ENCODE data around the gene GALNT9.
"Not testable (repeated sequence)": the region's sequence is repeated elsewhere in the genome, so short reads cannot be mapped to it uniquely, and the experiment has no call there.

Gene GALNT9

DNA sequence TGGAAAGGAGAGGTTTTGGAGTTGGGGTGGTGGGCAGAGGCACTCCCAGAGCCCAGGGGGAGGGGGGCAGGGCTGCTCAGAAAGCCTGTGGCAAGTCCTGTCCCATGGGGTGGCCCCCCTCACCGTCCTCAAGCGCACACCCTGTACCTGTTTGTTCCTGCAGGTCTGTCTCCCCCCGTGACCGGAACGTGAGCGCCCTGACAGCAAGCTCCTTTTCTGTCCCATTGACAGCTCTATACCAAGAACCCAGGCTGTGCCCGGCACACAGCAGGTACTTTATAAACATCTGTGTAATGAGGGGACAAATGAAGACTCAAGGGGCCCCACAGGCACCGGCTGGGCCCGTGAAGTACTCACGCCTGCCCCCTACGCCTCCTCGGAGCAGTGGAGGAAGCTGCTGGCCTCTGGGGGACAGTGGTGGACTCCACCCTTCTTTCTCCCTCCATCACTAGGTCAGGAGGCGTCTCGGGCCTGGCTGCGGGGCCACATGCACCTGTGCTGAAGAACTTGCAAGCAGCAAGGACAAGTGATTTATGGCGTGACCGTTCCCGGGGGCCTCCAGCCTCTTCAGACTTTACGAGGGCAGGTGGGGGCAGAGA is 65.8 kb downstream of the GALNT9 start:
- no peak for FAIRE-seq

DNA sequence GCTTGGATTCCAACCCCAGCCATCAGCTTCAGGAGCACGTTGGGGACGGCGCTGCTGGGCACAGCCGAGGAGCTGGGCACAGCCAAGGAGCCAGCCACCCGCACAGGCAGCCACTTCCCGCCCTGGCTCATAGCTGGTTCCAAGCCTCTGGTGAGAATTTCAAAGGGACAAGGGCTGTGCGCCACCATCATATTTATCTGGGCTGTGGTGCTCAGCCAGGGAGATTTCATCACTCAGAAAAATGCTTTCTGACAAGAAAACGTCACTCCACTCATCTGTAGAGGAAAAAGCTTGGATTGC is 66.4 kb downstream of the GALNT9 start:
- FAIRE-seq: no peak

DNA sequence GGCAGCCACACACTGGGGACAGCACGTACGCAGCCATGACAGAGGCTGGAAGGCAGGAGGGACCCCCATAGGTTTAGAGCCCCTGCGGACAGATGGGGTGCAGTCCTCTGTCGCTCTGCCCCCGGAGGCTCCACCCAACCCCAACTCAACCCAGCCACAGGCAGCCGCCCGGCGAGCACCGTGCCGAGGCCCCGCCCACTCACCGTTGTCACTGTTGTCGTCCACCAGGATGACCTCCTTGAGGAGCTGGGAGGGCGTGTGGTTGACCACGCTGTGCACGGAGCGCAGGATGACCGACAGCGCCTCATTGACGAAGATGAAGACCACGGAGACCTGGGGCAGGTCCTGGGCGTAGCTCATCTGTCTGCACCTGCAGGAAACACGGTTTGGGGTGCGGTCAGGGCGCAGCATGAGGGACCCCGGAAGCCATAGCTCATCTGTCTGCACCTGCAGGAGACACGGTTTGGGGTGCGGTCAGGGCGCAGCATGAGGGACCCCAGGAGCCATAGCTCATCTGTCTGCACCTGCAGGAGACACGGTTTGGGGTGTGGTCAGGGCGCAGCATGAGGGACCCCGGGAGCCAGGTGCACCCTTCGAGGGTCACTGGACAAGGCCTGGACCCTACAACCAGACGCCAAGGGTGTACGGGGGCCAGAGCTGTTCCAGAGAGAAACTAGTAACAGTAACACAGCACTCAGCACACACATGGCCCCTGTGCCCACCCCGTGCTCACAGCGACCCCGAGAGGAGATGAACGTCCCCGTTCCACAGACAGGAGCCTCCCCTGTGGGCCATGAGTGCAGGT is 66.9 kb downstream of the GALNT9 start:
- FAIRE-seq: no peak

DNA sequence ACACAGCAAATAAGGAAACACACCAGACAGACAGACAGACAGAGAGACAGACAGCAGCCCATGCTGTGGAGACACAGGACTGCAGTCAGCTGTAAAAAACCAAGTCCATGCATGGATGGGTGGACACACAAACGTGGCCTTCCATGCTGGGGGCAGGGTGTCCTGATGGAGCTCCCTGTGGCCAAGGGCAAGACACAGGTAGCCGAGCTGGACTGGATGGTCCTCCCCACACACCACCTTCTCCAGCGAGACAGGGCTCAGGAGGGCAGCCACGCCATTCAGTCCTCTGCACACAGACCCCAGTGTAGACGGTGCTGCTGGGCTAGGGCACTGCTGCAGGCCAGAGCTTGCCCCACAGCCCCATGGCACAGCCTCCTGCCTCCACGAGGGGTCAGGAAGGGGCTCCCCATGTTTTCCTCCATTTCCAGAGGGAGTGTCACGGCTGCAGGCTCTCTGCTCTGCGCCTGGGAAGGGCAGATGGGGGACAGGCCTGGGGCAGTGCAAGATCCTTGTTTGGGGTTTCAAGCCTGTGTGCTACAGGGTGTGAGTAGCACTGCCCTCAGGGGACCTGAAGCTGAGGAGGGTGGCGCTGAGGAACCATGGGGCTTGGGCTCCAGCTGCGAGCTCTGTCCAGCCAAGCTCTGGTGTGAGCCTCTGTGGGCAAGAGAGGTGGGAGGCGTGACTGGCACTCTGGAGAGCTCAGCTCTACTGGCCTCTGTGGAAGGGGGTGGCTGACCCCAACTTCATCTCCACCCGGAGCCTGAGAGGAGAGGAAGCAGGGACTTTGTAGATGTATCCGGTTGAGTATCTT is 67.9 kb downstream of the GALNT9 start:
- no peak for FAIRE-seq

GRCh38 chr12:132260721-132261120 is 68.7 kb downstream of the GALNT9 start:
- no peak for FAIRE-seq

DNA sequence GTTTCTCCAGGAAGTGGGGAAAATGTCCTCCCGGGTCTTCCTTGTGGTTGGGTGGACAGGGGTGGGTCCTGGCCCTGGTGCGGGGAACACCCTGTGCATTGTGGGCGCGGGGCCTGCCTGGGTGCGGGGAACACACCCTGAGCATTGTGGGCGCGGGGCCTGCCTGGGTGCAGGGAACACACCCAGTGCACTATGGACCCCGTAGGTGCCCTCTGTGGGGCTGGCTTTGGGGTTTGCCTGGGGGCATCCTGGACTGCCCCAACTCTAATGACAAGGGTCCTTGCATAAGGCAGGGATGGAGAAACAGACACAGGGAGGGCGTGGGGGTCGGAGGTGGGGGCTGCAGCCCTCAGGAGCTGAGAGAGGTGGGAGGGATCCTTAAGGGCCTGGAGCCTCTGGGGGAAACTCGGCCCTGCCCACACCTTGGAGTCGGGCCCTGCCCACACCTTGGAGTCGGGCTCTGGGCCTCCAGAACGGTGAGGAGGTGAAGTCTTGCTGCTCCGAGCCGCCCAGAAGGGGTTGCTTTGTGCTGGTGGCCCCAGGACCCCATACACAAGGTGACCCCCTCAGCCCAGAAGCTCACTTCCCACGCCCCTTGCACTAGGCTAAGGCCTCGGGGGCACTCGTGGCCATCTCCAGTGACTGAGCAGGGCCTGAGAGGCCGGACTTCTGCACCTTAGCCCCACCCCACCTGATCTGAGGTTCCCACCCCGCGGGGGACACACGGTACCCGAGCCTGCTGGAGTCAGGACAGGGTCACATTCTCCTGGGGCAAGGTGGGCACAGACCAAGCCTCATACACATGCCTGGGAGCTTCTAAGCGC is 69.3 kb downstream of the GALNT9 start:
- FAIRE-seq: no peak

DNA sequence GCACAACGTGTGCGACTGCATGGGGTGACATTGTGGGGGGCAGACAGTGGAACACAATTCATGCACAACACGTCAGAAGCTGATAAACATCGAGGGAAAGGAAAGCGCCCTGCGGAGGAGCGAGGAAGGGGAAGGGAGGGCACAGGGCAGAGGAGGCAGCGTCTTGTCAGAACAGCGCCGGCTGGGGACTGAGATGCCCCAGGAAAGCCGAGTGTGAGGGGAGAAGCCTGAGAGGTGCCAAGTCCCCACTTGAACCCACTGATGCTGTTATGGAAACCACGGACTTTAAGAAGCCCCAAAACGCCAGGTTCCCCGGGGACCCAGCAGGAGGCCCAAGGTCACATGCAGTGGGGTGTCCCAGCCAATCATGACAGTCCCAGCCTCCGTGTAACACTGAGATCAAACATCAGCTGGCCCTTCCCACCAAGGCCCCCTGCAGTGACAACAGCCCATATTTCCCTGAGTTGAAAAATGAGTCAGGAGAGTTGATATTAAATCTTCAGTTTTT is 70.0 kb downstream of the GALNT9 start:
- FAIRE-seq: no peak

- no peak for FAIRE-seq
Measured at GRCh38 chr12:132258543-132258942, 70.8 kb downstream of the GALNT9 start.

GRCh38 chr12:132257955-132258490 is 71.4 kb downstream of the GALNT9 start:
- no peak for FAIRE-seq

DNA sequence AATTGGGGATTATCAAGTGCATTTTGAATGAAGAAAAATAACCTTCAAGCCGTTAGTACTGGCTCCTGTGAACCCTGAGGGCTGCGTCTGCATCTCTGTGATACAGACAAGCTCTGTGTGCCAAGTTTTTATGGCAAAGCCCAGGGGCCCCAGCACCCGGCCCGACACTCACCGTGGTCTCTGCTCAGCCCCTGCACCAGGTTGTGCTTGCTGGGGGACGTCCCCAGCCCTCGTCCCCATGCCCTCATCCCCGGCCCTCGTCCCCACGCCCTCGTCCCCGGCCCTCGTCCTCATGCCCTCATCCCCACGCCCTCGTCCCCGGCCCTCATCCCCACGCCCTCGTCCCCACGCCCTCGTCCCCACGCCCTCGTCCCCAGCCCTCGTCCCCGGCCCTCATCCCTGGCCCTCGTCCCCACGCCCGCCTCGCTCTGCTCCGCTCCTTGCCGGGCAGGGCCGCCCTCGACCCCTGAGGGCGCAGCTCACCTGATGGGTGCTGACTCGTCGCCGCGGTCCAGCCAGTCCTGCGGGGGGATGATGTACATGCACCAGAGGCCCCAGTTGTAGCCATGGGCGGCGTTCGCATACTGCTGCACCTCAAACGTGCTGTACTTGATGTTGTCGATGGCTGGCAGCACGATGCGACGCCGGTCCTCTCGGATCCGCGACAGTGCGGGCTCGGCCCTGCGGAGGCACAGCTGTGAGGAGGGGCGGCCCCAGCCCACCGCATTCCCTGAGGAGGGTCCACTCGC is 72.0 kb downstream of the GALNT9 start:
- no peak for FAIRE-seq

DNA sequence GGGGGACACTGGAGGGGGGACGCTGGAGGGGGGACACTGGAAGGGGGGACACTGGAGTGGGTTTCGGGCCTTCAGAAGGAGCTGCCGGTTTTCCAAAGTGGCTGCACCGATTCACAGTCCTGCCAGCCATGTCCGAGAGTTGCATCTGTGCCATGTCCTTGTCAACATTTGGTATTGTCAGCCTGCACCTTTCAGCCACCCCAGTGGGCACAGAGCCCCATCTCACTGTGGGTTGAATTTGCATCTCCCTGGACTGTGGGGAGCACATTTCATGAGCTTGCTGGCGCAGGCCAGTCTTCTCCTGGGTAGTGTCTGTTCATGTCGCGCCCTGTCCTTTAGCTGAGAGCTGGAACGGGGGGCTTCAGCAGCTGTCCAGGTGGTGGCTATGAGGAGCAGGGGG is 72.7 kb downstream of the GALNT9 start:
- no peak for FAIRE-seq

DNA sequence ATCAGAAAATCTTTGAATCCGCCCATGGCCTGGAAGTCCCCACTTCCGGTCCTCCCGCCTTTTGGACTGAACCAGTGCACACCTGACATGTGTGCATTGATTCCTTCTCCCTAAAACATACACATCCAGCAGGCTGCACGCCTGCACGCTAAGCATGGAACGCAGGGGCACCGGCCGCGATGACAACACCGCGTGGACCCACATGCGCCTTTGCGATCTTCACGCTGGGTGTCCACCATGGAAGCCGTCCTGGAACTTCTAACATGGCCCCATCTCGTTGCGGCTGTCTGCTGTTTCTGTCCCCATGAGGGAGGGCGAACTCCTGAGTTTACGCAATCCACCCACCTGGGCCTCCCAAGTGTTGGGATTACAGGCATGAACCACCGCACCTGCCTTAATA is 73.7 kb downstream of the GALNT9 start:
- FAIRE-seq: no peak

- FAIRE-seq: no peak
Measured at GRCh38 chr12:132253698-132254480, 75.5 kb downstream of the GALNT9 start.

- FAIRE-seq: not testable (repeated sequence)
Measured at GRCh38 chr12:132252981-132253380, 76.4 kb downstream of the GALNT9 start.

GRCh38 chr12:132251741-132252490 is 77.5 kb downstream of the GALNT9 start:
- FAIRE-seq: no peak

DNA sequence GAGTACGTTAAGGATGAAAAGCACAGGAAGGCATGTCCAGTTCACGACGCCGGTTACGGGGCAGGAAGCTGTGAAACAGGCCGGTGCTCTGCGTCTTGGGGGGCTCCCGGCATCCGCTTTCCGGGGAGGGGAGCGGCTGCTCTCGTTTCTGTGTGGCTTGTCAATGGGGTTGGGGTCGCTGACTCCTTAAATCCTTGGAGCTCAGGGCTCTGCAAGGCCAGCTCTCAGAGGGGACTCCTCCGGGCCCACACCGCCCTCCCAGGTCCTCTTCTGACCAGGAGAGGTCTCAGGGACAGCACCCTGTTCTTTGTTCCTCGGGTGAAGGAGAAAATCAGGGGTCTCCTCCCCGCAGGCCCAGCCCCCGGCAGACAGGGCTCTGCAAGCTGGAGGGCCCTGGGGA is 78.1 kb downstream of the GALNT9 start:
- no peak for FAIRE-seq

- FAIRE-seq: no peak
Measured at GRCh38 chr12:132250707-132251106, 78.7 kb downstream of the GALNT9 start.

DNA sequence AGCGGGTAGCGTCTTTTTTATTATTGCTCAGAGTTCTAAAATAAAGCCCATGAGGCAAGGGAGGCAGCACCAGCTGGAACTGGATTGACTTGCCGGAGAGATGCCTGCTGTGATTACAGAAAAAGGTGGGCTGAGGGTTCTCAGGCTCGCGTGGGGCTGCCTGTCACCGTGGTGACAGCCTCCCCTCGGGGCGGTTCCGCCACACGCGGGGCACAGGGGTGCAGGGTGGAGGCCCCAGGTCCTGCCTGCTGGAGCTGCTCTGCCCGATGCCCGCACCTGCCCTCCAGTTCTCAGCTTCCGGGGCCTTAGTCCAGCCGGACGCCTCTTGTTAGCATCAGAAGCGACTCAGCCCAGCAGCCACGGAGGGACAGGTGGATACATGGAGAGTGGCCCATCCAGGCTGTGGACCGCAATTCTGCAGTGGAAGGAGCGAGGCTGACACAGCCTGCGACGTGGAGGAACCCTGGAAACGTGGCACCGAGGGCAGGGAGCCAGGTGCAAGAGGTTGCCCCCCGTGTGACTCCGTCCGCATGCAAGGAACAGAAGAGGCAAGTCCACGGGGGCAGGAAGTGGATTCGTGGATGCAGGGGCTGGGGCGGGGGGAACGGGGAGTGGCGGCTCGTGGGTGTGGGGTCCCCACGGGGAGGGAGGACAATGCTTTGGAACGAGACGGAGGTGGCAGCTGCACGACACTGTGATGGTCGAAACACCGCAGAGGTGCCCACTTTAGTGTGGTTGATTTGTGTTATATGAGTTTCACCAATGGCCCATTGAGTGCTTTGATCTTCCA is 79.5 kb downstream of the GALNT9 start:
- FAIRE-seq: no peak

- no peak for FAIRE-seq
Measured at GRCh38 chr12:132248453-132249167, 80.8 kb downstream of the GALNT9 start.

Data from colon (tissue), 2 donors.